GM19397 (cell line): Measurements from ENCODE around the gene PYGB.

ENCODE experiments used
- ATAC-seq: cut with Tn5 transposase; IDR thresholded peaks from one replicate; pipeline ENCODE4 v1.9.1; 2021; ENCODE audit warnings: mild to moderate bottlenecking, moderate library complexity; ENCODE audit not compliant: unreplicated experiment

PYGB gene

GRCh38 chr20:25280574-25281535 lies 33.0 kb downstream of the PYGB start:
- ATAC-seq: no peak

DNA sequence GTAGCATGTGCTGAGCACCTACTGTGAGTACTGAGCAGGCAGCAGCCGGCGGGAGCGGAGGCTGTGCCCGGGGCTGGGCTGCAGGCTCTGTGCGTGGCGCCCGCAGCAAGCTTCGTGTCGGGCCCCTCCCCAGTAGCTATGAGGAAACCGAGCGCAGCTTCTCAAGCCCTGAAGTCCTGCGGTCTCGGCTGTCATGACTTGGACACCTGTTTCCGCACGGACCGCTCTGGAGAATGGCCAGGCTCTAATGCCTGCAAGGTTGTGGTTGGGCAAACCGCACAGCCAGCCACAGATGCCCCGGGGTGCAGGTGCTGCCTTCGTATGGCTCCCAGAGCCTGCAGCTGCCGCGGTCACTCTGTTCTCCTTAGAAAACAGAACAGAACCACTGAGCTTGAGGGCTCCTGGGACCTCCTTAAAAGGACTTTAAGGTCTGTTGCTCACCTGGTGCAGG lies 33.7 kb downstream of the PYGB start:
- peak; percentile 73 for ATAC-seq

DNA sequence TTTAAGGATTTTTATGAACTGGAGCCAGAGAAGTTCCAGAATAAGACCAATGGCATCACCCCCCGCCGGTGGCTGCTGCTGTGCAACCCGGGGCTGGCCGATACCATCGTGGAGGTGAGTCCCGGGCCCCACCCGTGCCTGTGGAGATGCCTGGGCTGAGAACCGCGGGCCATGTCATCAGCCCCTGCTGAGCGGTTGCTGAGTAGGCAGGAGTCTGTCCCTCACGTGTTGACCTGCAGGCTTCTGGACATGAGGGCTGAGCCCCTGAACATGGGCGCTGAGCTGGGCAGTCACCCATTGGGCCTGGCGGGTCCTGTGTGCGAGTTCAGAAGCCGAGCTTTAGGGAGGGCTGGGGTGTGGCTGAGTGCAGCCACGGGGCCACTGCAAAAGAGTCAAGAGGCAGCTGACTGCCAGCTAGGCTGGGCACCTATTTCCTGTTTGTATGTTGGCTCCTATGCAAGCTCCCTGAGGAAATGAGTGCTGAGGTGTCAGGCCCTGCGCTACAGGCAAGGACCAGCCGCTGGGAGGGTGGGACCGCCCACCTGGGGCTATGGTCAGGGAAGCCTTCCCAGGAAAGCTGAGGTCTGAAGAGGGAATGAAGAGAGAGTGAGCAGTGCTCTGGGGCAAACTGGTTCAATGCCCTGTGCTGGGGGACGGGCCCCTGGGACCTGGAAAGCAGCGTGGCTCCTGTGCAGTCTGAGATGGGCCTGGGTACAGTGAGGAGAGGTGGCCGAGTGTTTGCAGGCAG lies 34.3 kb downstream of the PYGB start:
- ATAC-seq: no peak

- no peak for ATAC-seq
Measured at GRCh38 chr20:25282796-25283195, 34.9 kb downstream of the PYGB start.

GRCh38 chr20:25283221-25283951 lies 35.5 kb downstream of the PYGB start:
- ATAC-seq: no peak

DNA sequence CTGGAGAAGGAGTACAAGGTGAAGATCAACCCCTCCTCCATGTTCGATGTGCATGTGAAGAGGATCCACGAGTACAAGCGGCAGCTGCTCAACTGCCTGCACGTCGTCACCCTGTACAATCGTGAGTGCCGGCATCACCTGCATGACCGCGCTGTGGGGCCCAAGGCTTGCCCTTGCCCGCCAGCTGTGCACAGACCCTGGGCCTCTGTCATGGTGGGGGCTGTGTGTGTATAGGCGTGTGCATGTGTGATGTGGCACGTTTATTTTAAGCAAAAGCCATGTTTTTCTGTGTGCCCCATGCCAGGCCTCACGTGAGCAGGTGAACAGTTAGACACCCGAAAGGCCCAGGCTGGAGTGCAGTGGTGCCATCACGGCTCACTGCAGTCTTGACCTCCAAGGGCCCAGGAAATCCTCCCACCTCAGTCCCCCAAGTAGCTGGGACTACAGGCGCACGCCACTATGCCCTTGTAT lies 36.3 kb downstream of the PYGB start:
- no peak for ATAC-seq

- ATAC-seq: no peak
Measured at GRCh38 chr20:25285091-25285647, 37.3 kb downstream of the PYGB start.

DNA sequence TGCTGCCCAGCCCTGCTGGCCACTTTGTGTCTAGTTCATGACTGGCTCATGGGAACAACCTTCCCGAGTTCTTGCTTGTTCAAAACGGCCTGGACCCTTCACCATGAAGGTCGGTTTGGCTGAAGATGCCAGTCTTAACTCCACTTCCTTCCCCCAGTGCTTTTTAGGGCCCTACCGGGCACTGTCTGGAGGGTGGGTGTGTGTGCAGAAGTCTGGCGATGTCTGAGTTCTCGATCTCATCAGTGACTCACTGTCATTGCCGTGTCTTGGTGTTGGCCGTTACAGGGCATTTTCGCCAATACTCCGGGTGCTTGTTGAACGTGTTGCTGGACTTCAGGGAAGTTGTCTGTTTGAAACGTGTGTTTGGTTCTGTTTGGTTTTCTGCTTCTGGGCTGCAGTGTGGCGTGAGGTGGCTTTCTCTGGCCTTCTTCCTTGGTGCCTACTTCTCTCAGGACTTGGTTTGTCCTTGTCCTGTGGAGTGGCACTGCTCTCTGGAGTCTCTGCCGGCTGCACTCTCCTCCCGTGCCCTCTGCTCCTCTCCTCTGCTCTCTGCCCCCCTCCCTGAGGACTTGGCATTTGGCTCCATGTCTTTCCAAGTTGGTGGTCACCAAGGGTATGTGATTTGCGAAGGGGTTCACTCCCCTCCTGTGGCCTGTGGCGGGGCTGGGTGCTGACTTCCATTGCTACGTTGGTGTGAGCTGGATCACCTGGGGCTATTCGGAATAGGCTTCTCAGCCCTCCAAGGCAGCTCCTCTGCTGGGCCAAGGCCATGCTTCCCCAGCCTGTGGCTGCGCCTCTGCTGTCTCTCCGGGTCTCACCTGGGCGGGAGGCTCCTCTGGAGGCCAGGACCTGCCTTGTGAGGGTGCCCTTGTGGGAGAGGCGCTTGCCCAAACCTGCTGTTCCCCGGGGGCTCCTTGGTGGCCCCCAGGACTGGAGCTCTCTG lies 38.2 kb downstream of the PYGB start:
- no peak for ATAC-seq

GRCh38 chr20:25286917-25287316 lies 39.0 kb downstream of the PYGB start:
- ATAC-seq: no peak

DNA sequence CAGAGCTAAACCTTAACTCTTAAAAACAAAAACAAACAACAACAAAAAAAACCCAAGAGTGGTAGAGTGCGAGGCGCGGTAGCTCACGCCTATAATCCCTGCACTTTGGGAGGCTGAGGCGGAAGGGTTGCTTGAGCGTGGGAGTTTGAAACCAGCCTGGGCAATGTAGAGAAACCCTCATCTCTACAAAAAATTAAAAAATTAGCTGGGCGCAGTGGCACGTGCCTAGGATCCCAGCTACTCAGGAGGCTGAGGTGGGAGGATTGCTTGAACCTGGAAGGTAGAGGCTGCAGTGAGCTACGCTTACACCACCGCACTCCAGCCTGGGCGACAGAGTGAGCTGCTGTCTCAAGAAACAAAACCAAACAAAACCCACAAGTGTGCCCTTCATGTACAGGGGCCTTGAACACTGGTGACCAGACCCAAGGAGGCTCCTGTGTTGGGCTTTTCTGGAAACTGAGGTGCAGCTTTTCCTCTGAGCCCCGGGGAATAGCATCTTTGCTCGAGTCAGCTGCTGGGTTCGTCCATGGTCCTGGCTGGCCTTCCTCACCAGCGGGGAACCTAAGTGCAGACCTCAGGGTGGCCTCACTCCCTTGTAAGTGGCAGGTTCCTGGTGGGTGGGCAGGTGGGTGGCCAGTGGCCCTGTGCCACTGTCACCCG lies 39.9 kb downstream of the PYGB start:
- no peak for ATAC-seq

DNA sequence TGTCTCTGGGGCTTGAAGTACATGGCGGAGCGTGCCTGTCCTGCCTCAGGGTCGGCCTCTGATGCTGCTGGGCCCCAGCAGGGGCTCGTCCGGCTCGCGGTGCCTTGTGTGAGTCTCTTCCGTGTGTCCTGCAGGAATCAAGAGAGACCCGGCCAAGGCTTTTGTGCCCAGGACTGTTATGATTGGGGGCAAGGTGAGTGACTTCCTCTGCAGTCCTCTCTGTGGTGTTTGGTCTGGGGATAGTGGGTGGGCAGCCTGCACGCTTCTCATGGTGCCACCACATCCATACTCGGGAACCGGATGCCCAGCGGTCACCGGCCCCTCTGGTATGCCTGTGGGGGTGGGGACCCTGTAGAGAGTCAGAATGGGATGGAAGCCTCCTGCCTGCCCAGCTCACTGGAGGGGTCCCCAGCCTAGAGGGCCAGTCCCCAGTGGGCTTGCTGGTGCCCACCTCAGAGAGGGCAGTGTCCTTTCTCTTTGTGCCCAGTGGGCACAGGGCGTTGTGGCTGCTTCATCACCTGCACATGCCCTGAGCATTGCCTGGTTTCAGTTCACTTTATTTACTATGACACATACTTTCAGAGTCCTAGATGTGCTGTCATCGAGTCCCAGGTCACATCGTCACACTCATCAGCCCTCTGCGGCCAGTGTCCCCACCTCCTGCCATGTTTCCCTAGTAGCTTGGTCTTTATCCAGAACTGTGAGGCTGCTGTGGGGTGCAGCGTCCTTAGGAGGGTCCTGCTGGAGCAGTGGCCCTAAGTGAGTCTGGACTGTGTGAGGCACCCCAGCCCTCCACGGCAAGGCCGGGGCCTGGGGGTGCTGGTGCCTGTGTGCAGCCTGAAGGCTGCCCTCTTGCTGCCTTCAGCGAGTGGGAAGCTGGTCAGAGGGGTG lies 40.7 kb downstream of the PYGB start:
- peak; percentile 82 for ATAC-seq

GRCh38 chr20:25289886-25290597 lies 42.2 kb downstream of the PYGB start:
- ATAC-seq: no peak

DNA sequence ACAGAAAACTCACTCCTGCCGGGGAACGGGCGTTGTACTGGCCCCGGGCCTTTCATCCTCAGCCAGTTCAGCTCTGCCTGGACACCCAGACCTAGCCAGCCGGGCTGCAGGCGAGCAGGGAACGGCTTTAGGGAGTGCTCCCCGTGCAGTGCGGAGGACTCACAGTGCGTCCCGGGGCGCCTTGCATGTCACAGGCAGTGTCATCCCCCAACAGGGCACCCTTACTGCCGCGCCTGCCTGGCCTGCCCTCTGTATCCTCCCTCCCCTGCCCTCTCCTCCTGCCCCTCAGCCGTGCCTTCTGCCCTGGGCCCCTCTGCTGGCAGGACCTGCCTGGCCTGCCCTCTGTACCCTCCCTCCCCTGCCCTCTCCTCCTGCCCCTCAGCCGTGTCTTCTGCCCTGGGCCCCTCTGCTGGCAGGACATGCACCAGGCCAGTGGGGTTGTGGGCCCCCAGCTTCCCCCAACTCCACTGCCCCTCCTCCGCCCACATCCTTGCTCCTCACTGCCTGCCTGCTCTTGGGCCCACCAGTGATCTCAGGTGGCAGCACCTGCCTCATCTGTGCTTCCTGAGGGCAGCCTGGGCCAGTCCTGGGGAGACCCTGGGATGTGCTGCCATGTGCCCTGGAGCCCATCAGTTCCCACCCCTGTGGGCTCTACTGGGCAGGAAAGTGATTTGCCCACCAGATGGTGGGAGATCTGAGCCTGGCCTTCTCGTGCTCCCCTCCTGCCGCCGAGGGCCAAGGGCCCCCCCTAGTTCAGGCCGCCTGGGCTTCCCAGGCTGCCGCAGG lies 43.0 kb downstream of the PYGB start:
- ATAC-seq: no peak

DNA sequence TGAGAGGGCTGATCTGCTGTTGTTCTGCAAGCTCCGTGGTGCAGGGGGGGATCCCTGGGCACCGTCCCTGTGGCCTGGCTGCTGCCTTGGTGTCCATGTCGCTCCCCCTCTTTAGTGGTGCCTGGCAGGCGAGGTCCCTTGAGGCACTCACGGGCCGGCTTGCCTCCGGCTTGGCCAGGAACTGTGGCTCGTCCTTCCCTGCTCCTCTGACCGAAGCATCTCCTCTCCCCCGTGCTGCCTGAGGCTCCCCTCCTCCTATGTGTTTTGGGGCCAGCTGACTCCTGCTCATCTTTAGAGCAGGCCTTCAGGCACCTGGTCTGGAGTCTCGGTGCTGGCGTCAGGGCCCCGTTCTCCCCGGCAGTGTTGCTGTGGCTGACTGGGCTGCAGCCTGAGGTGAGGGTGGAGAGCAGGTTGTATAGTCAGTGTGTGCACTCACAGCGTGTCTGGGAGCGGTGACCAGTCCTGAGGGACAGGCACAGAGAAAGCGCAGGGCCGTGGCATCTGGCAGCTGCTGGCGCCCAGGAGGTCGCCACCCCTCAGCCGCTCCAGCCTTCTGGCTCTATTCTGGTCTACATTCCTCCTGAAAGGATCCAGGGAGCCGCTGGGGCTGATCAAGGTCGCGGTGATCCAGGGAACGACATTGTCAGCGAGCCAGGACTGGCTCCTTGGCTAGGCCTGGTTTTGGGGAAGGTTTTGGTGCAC lies 43.7 kb downstream of the PYGB start:
- ATAC-seq: no peak

DNA sequence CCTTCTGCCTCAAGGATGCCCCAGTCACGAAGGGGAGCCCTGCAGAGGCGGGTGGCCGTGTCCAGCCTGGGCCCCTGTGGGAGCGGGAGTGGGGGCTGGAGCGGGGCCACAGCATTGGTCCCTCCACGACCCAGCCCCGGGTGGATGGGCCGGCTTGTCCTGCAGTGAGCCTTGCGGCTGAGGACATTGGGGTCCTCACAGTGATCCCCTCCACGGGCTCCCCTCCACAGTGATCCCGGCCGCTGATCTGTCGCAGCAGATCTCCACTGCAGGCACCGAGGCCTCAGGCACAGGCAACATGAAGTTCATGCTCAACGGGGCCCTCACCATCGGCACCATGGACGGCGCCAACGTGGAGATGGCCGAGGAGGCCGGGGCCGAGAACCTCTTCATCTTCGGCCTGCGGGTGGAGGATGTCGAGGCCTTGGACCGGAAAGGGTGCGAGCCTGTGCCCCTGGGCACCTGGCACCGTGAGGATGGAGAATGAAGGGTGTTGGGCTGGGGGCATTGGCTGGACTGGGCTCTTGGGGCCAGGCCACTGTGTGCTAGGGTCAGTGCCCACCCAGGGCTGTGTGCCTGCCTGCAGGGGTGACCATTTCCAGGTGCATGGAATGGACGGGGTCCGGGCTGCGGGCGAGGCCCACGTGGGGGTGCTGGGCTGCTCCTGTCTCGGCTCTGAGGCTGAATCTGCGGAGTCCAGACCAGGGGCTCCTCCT lies 44.4 kb downstream of the PYGB start:
- ATAC-seq: no peak

DNA sequence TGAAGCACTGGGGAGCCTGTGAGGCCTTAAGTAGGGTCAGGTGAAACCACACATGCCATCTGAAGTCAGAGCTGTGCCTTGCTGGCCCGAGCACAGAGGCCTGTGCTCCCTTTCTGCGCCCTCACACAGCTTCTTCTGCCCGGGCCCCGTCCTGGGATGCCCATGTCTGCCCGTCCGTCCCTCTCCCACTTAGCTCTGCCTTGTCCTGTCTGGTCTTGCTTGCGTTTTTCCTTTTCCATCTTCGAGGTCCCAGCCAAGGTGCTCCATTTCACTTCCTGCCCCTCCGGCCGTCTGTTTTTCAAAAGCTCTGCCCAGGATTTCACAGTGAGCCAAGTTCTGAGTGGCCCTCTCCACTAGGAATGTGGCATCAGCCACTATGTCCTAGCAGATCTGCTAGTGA lies 45.6 kb downstream of the PYGB start:
- no peak for ATAC-seq
